HAP-1 (cell line): Measurements from ENCODE around the gene FZD10.
A peak's percentile ranks its signal among the peaks of the same experiment; 100 is the strongest.

Experiments
- DNase-seq, 2 experiments: peaks; one replicate each; pipeline ENCODE4 v3.0.0-alpha.2; 2016 to 2020; ENCODE audit warnings: low spot score in 2 of 2
- H3K27me3 ChIP-seq: fragments of 250-450 bp; sonication (Bioruptor Pico); 2 replicates; pipeline ENCODE4 v1.5.1; 2020; ENCODE audit warnings: low read depth, mild to moderate bottlenecking, moderate library complexity
- H3K36me3 ChIP-seq: fragments of 250-450 bp; sonication (Bioruptor Pico); replicated peaks from 2 replicates; pipeline ENCODE4 v1.5.1; 2020; ENCODE audit warnings: mild to moderate bottlenecking
- H3K4me1 ChIP-seq: fragments of 250-450 bp; sonication (Bioruptor Pico); 2 replicates; pipeline ENCODE4 v1.5.1; 2020; ENCODE audit warnings: mild to moderate bottlenecking
- H3K4me3 ChIP-seq: fragments of 250-450 bp; sonication (Bioruptor Pico); 2 replicates; pipeline ENCODE4 v1.5.1; 2020; ENCODE audit warnings: mild to moderate bottlenecking, moderate library complexity
- H3K9me3 ChIP-seq: fragments of 250-450 bp; sonication (Bioruptor Pico); 2 replicates; pipeline ENCODE4 v1.5.1; 2020; ENCODE audit warnings: mild to moderate bottlenecking, moderate library complexity
- in situ Hi-C: fragments of 300-500 bp; cut with MboI; formaldehyde crosslinking; loops from 3 replicates; pipeline ENCODE4 v1.14.3; 2020; ENCODE audit warnings: low sequenced_read_pairs, inconsistent platforms, mixed read lengths

Gene FZD10, protein sequence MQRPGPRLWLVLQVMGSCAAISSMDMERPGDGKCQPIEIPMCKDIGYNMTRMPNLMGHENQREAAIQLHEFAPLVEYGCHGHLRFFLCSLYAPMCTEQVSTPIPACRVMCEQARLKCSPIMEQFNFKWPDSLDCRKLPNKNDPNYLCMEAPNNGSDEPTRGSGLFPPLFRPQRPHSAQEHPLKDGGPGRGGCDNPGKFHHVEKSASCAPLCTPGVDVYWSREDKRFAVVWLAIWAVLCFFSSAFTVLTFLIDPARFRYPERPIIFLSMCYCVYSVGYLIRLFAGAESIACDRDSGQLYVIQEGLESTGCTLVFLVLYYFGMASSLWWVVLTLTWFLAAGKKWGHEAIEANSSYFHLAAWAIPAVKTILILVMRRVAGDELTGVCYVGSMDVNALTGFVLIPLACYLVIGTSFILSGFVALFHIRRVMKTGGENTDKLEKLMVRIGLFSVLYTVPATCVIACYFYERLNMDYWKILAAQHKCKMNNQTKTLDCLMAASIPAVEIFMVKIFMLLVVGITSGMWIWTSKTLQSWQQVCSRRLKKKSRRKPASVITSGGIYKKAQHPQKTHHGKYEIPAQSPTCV

GRCh38 chr12:130162267-130162666 is at the start of gene FZD10:
FZD10 (plus strand) TSS chr12:130162464; CDS start chr12:130162943, 479 bp downstream.
- Histone ChIP-seq H3K9me3 (no peaks in the 10 kb centered on the region), H3K27me3 (no peaks in the 10 kb centered on the region), H3K4me1 (peaks cover 30% of the 10 kb centered on the region), H3K4me3 (peak within 1 kb of the TSS; percentile 51), H3K36me3 (no peaks in the 10 kb centered on the region)
- in situ Hi-C loops, result no loop called here
- DNase-seq, result peak; percentile 61 to 84

DNA sequence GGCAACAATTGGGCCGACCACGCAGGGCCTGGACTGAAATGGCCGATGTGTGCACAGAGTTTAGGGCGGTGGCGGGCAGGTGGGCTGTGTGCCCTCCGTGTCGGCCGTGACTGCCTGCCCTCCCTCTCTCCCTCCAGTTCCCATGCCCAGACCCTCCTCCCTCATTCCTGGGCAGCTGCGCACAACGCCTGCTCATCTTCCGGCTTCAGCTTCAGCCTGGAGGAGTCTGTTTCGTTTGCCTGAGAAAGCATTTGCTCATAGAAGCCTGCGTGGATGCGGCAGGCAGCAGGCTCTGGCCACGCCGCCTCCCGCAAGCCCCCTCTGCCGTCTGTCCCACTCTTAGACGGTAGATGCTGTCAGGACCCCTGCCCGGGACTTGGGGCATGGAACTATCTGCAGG is 47.3 kb upstream of the FZD10 start:
- in situ Hi-C loops, result no loop called here
- H3K9me3 ChIP-seq, result no peaks in the 10 kb centered on the region
- H3K36me3 ChIP-seq, result no peaks in the 10 kb centered on the region
- no peaks in the 10 kb centered on the region for H3K27me3 ChIP-seq
- no peaks in the 10 kb centered on the region for H3K4me1 ChIP-seq
- no peak overlapping the region for H3K4me3 ChIP-seq
- no peak for DNase-seq

DNA sequence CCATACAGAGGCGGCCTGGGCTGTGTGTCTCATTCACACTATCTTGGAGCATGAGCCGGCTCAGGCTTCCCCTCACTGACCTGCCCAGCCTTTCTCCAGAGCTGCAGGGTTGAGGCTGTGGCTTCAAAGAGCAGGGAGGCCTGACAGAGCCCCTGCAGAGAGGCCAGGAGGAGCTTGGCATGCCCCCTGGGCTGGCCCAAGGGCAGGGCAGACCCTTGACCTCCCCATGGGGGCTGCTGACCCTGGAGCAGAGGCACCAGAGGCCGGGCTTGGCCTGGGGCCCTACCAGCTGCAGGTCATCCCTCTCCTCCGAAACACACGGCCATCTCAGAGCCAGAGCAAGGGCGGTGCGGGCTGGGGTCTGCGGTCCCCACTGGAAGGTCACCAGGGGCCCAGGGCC is 46.6 kb upstream of the FZD10 start:
- no peak overlapping the region for H3K4me3 ChIP-seq
- in situ Hi-C loops, result no loop called here
- no peaks in the 10 kb centered on the region for H3K9me3 ChIP-seq
- no peaks in the 10 kb centered on the region for H3K27me3 ChIP-seq
- DNase-seq, result no peak
- H3K36me3 ChIP-seq, result no peaks in the 10 kb centered on the region
- H3K4me1 ChIP-seq, result no peaks in the 10 kb centered on the region

- H3K4me1 ChIP-seq, result no peaks in the 10 kb centered on the region
- no peak for DNase-seq
- in situ Hi-C loops, result no loop called here
- H3K4me3 ChIP-seq, result no peak overlapping the region
- no peaks in the 10 kb centered on the region for H3K27me3 ChIP-seq
- H3K9me3 ChIP-seq, result no peaks in the 10 kb centered on the region
- H3K36me3 ChIP-seq, result no peaks in the 10 kb centered on the region
These were observed 45.5 kb upstream of the FZD10 start for GRCh38 chr12:130116791-130117190.

DNA sequence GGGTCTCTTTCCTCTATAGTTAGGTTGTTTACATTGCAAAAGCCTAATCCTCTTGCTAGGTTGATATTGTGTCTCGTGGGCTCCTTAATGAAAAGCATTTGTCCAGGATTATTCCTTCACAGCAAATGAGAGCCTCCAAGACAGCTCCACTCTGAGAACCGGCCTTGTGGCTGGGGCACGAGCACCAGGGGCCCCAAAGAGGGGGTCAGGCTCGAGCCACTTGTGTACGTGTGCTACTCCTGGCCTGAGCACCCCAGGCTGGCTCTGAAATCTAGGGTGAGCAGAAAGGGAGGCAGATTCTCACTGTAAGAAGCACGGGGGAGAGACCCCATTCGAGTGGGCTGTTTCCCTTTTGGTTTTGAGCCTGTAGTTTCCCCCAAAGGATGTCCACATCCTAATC is 45.0 kb upstream of the FZD10 start:
- in situ Hi-C loops, result no loop called here
- Histone ChIP-seq H3K4me3 (no peak overlapping the region), H3K4me1 (no peaks in the 10 kb centered on the region), H3K36me3 (no peaks in the 10 kb centered on the region), H3K27me3 (no peaks in the 10 kb centered on the region), H3K9me3 (no peaks in the 10 kb centered on the region)
- no peak for DNase-seq

- Histone ChIP-seq H3K27me3 (no peaks in the 10 kb centered on the region), H3K36me3 (no peaks in the 10 kb centered on the region), H3K4me1 (no peaks in the 10 kb centered on the region), H3K9me3 (no peaks in the 10 kb centered on the region), H3K4me3 (no peak overlapping the region)
- in situ Hi-C loops, result no loop called here
- no peak for DNase-seq
These were observed 44.6 kb upstream of the FZD10 start for GRCh38 chr12:130117701-130118100.

GRCh38 chr12:130118181-130118580 is 44.1 kb upstream of the FZD10 start:
- no peak for DNase-seq
- Histone ChIP-seq H3K4me1 (no peaks in the 10 kb centered on the region), H3K9me3 (no peaks in the 10 kb centered on the region), H3K4me3 (no peak overlapping the region), H3K36me3 (no peaks in the 10 kb centered on the region), H3K27me3 (no peaks in the 10 kb centered on the region)
- in situ Hi-C loops, result no loop called here

GRCh38 chr12:130119241-130119861 is 42.9 kb upstream of the FZD10 start:
- in situ Hi-C loops, result no loop called here
- Histone ChIP-seq H3K4me1 (no peaks in the 10 kb centered on the region), H3K4me3 (no peak overlapping the region), H3K27me3 (no peaks in the 10 kb centered on the region), H3K36me3 (no peaks in the 10 kb centered on the region), H3K9me3 (no peaks in the 10 kb centered on the region)
- no peak for DNase-seq

DNA sequence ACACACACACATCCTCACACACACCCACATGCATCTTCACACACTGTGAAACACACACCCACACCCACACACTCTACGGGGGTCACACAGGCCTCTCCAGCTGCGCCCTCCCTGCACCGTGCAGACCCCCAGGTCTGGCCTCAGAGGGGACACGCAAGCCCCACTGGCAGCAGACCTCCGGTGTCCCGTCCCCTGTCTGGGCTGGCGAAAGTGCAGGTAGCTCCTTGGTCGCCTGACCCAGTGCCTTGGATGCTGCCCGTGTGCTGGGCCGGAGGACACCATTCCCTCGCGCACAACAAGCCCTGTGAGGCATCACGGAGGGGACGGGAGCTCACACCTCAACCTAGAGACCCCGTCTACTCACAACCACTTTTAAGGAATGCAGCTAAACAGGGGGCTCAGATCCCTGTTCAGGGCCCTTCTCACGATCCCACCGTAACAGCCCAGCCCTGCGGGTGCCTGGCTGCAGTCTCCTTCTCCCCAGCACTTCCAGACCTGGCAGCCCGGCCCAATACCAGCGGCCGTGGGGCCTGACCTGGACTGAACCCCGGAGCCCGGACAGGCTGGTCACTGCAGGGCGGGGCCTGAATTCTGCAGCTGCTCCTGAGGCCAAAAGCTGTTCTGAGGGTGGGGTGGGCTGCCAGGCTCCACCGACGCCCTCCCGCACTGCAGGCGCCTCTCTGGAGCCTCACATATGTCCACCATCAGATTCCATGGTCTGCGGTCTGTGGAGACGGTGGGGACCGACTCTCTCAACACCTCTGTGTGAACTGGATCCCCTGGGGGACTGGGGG is 42.1 kb upstream of the FZD10 start:
- no peaks in the 10 kb centered on the region for H3K4me1 ChIP-seq
- H3K9me3 ChIP-seq, result no peaks in the 10 kb centered on the region
- in situ Hi-C loops, result no loop called here

GRCh38 chr12:130121226-130122000 is 40.9 kb upstream of the FZD10 start:
- Histone ChIP-seq H3K9me3 (no peaks in the 10 kb centered on the region), H3K4me1 (no peaks in the 10 kb centered on the region), H3K4me3 (no peak overlapping the region), H3K27me3 (no peaks in the 10 kb centered on the region), H3K36me3 (no peaks in the 10 kb centered on the region)
- DNase-seq, result no peak
- in situ Hi-C loops, result no loop called here

More for the DNA sequence above, 42.1 kb upstream of the FZD10 start:
- DNase-seq, result no peak
- H3K36me3 ChIP-seq, result no peaks in the 10 kb centered on the region
- no peaks in the 10 kb centered on the region for H3K27me3 ChIP-seq
- no peak overlapping the region for H3K4me3 ChIP-seq

DNA sequence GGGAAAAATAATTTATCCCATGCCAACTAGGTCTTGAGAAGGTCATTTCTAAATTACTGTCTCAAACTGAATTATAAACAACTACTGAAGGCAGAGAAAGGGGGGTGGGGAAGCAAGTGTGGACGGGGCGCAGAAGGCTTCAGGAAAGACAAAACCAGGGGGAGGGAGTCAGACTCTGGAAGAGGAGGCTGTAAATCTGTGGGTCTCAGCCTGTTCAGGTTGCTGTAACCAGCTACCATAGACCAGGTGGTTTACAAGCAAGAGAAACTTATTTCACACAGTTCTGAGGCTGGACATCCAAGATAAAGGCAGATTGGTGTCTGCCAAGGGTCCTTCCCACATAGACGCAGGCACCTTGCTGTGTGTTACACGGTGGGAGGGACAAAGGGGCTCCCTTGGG is 39.9 kb upstream of the FZD10 start:
- Histone ChIP-seq H3K27me3 (no peaks in the 10 kb centered on the region), H3K4me3 (no peak overlapping the region), H3K4me1 (no peaks in the 10 kb centered on the region), H3K9me3 (no peaks in the 10 kb centered on the region), H3K36me3 (no peaks in the 10 kb centered on the region)
- in situ Hi-C loops, result no loop called here
- DNase-seq, result no peak

DNA sequence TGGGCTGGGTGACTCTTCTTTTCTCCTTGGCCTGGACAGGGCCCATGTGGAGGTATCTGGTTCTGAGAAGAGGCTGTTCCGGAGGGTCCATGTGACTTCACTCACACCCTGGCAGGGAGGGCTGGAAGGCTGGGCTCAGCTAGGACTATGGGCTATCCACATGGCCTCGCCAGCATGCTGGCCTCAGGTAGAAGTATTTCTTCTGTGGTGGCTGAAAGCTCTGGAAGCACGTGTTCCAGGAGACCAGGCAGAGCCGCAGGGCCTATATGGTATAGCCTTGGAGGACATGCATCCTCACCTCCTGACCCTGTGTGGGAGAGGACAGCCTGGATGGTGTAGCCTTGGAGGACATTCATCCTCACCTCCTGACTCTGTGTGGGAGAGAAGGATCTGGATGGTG is 38.2 kb upstream of the FZD10 start:
- H3K4me1 ChIP-seq, result no peaks in the 10 kb centered on the region
- H3K36me3 ChIP-seq, result no peaks in the 10 kb centered on the region
- H3K27me3 ChIP-seq, result no peaks in the 10 kb centered on the region
- DNase-seq, result no peak
- no peak overlapping the region for H3K4me3 ChIP-seq
- H3K9me3 ChIP-seq, result no peaks in the 10 kb centered on the region
- in situ Hi-C loops, result no loop called here

DNA sequence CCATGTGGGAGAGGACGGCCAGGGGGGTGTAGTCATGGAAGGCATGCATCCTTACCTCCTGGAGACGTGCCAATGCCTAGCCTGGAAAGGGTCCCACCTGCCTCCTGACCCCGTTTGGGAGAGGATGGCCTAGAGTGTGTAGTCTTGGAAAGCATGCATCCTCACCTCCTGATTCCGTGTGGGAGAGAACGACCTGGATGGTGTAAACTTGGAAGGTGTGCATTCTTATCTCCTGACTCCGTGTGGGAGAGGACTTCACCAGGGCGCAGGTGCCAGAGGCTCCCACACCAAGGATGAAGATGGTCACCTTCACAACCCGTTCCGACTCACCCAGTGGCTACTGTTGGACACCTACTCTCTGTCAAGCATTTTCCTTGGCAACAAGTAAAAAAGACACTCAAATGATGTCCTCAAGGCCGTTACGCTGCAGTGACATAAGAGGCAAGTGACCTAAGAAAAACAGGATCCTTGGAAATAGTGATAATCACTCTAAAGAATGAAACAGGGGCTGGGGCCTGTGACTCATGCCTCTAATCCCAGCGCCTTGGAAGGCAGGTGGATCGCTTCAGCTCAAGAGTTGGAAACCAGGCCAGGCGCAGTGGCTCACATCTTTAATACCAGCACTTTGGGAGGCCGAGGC is 37.5 kb upstream of the FZD10 start:
- Histone ChIP-seq H3K4me1 (no peaks in the 10 kb centered on the region), H3K36me3 (no peaks in the 10 kb centered on the region), H3K9me3 (no peaks in the 10 kb centered on the region), H3K4me3 (no peak overlapping the region), H3K27me3 (no peaks in the 10 kb centered on the region)
- in situ Hi-C loops, result no loop called here
- no peak for DNase-seq
